Trophoblast cell (in vitro differentiated cells and primary cell): ENCODE measurements around the gene WNT3A.

ENCODE experiments used
- DNase-seq, 2 donors: peaks; one replicate each; pipeline ENCODE4 v3.0.0-alpha.2; 2016
- H2AFZ ChIP-seq: 2 replicates; pipeline ENCODE4 v1.6.1; 2013; ENCODE audit warnings: low read length, moderate library complexity, mild to moderate bottlenecking; ENCODE audit not compliant: insufficient read depth, poor library complexity
- H2AK5ac ChIP-seq: 2 replicates; pipeline ENCODE4 v1.6.1; 2013; ENCODE audit warnings: mild to moderate bottlenecking, low read length
- H2BK120ac ChIP-seq: 2 replicates; pipeline ENCODE4 v1.6.1; 2013; ENCODE audit warnings: low read length, mild to moderate bottlenecking, moderate library complexity; ENCODE audit not compliant: insufficient read depth, poor library complexity
- H2BK12ac ChIP-seq: 2 replicates; pipeline ENCODE4 v1.6.1; 2013; ENCODE audit warnings: mild to moderate bottlenecking, low read length, moderate library complexity
- H2BK5ac ChIP-seq: 2 replicates; pipeline ENCODE4 v1.6.1; 2013; ENCODE audit warnings: low read length, low read depth, moderate library complexity, mild to moderate bottlenecking; ENCODE audit not compliant: poor library complexity
- H3K14ac ChIP-seq: 2 replicates; pipeline ENCODE4 v1.6.1; 2013; ENCODE audit warnings: mild to moderate bottlenecking, low read length
- H3K18ac ChIP-seq: 2 replicates; pipeline ENCODE4 v1.6.1; 2013; ENCODE audit warnings: mild to moderate bottlenecking, low read length
- H3K23ac ChIP-seq: 2 replicates; pipeline ENCODE4 v1.6.1; 2013; ENCODE audit warnings: low read length
- H3K27ac ChIP-seq: 2 replicates; pipeline ENCODE4 v1.5.1; 2013; ENCODE audit warnings: low read depth, mild to moderate bottlenecking, inconsistent platforms, low read length, moderate library complexity
- H3K27me3 ChIP-seq: 2 replicates; pipeline ENCODE4 v1.6.1; 2013; ENCODE audit warnings: inconsistent platforms, mild to moderate bottlenecking, low read length, moderate library complexity; ENCODE audit not compliant: insufficient read depth
- H3K36me3 ChIP-seq, 2 experiments: 1 replicate in 1 of 2; 2 replicates in 1 of 2; pipeline ENCODE4 v1.6.1; 2013; ENCODE audit warnings: low read length in 2 of 2, mild to moderate bottlenecking in 2 of 2, moderate library complexity in 1 of 2; ENCODE audit not compliant: insufficient read depth in 2 of 2, control insufficient read depth in 1 of 2
- H3K4ac ChIP-seq: 2 replicates; pipeline ENCODE4 v1.6.1; 2013; ENCODE audit warnings: low read depth, mild to moderate bottlenecking, low read length, moderate library complexity
- H3K4me1 ChIP-seq, 2 experiments: 1 replicate in 1 of 2; 2 replicates in 1 of 2; pipeline ENCODE4 v1.6.1; 2013; ENCODE audit warnings: low read length in 2 of 2, mild to moderate bottlenecking in 2 of 2, moderate library complexity in 1 of 2; ENCODE audit not compliant: insufficient read depth in 2 of 2, control insufficient read depth in 1 of 2
- H3K4me2 ChIP-seq: 2 replicates; pipeline ENCODE4 v1.6.1; 2013; ENCODE audit warnings: inconsistent platforms, mild to moderate bottlenecking, low read length, moderate library complexity
- H3K4me3 ChIP-seq: 2 replicates; pipeline ENCODE4 v1.5.1; 2013; ENCODE audit warnings: mild to moderate bottlenecking, low read depth, low read length, inconsistent platforms
- H3K79me1 ChIP-seq: one replicate; pipeline ENCODE4 v1.6.1; 2013; ENCODE audit warnings: low read length
- H3K79me2 ChIP-seq: 2 replicates; pipeline ENCODE4 v1.6.1; 2013; ENCODE audit warnings: low read length, mild to moderate bottlenecking; ENCODE audit not compliant: control insufficient read depth, insufficient read depth, poor library complexity
- H3K9ac ChIP-seq: 2 replicates; pipeline ENCODE4 v1.6.1; 2013; ENCODE audit warnings: mild to moderate bottlenecking, low read length
- H3K9me3 ChIP-seq: 2 replicates; pipeline ENCODE4 v1.6.1; 2013; ENCODE audit warnings: low read depth, mild to moderate bottlenecking, control low read depth, inconsistent platforms, low read length; ENCODE audit not compliant: insufficient read depth
- H4K12ac ChIP-seq: 2 replicates; pipeline ENCODE4 v1.6.1; 2013; ENCODE audit warnings: low read depth, mild to moderate bottlenecking, low read length, moderate library complexity
- H4K8ac ChIP-seq: 2 replicates; pipeline ENCODE4 v1.6.1; 2013; ENCODE audit warnings: low read depth, mild to moderate bottlenecking, low read length, moderate library complexity
- H4K91ac ChIP-seq: one replicate; pipeline ENCODE4 v1.6.1; 2013; ENCODE audit warnings: low read depth, mild to moderate bottlenecking, low read length, moderate library complexity
- WGBS: extraction: QIAGEN DNeasy Blood & Tissue Kit; methylation state at CpG from one replicate; pipeline ENCODE4 v1.1.7; 2013; ENCODE audit warnings: missing lambda C conversion rate; ENCODE audit not compliant: insufficient read length, insufficient coverage; ENCODE audit errors: extremely low coverage; 5-methylcytosine and 5-hydroxymethylcytosine counted together

The WNT3A gene

GRCh38 chr1:228007801-228008341 lies 1.1 kb downstream of the WNT3A start:
- Histone ChIP-seq H3K23ac (no peak overlapping the region), H3K4me2 (no peak overlapping the region), H3K18ac (no peak overlapping the region), H2BK5ac (no peak overlapping the region), H2AK5ac (no peak overlapping the region), H3K9ac (no peak overlapping the region), H4K8ac (no peak overlapping the region), H3K4me1 (peaks cover 0 to 3% of the 10 kb centered on the region in 2 experiments), H2BK120ac (no peak overlapping the region), H3K79me1 (no peaks in the 10 kb centered on the region), H4K12ac (no peak overlapping the region), H3K79me2 (no peaks in the 10 kb centered on the region), H2BK12ac (no peak overlapping the region), H4K91ac (no peak overlapping the region), H3K27me3 (peaks cover 56% of the 10 kb centered on the region), H3K4me3 (no peak overlapping the region), H3K4ac (no peak overlapping the region), H2AFZ (no peak overlapping the region), H3K14ac (no peak overlapping the region), H3K36me3 (no peaks in the 10 kb centered on the region), H3K27ac (no peak overlapping the region), H3K9me3 (peaks cover 3% of the 10 kb centered on the region)
- no CpG with 5 or more reads among the region's 23 CpGs for WGBS
- DNase-seq, result no peak

- no peak overlapping the region for H2BK120ac ChIP-seq
- no peaks in the 10 kb centered on the region for H3K79me2 ChIP-seq
- H3K27ac ChIP-seq, result no peak overlapping the region
- no peak for DNase-seq
- H3K14ac ChIP-seq, result no peak overlapping the region
- H3K23ac ChIP-seq, result no peak overlapping the region
- no peak overlapping the region for H2BK5ac ChIP-seq
- no peak overlapping the region for H3K4me2 ChIP-seq
- H3K18ac ChIP-seq, result no peak overlapping the region
- no peak overlapping the region for H2BK12ac ChIP-seq
- no peaks in the 10 kb centered on the region for H3K36me3 ChIP-seq
- H3K27me3 ChIP-seq, result peaks cover 56% of the 10 kb centered on the region
- no peak overlapping the region for H4K91ac ChIP-seq
- no peak overlapping the region for H2AFZ ChIP-seq
- H3K4ac ChIP-seq, result no peak overlapping the region
- no CpG with 5 or more reads among the region's 52 CpGs for WGBS
- H3K9ac ChIP-seq, result no peak overlapping the region
- no peak overlapping the region for H3K4me3 ChIP-seq
- no peak overlapping the region for H4K8ac ChIP-seq
- H3K4me1 ChIP-seq, result peaks cover 0 to 3% of the 10 kb centered on the region in 2 experiments
- H4K12ac ChIP-seq, result no peak overlapping the region
- no peak overlapping the region for H2AK5ac ChIP-seq
- H3K9me3 ChIP-seq, result peaks cover 3% of the 10 kb centered on the region
- H3K79me1 ChIP-seq, result no peaks in the 10 kb centered on the region
Measured at GRCh38 chr1:228008391-228009115, 1.8 kb downstream of the WNT3A start.

GRCh38 chr1:228009116-228009827 lies 2.5 kb downstream of the WNT3A start:
- no peak overlapping the region for H2AK5ac ChIP-seq
- H3K27me3 ChIP-seq, result peaks cover 55% of the 10 kb centered on the region
- no peak overlapping the region for H4K8ac ChIP-seq
- H3K4me1 ChIP-seq, result peaks cover 0 to 3% of the 10 kb centered on the region in 2 experiments
- H4K91ac ChIP-seq, result no peak overlapping the region
- no peak for DNase-seq
- no peaks in the 10 kb centered on the region for H3K79me1 ChIP-seq
- no peak overlapping the region for H2AFZ ChIP-seq
- H3K27ac ChIP-seq, result no peak overlapping the region
- H3K4me3 ChIP-seq, result no peak overlapping the region
- H3K14ac ChIP-seq, result no peak overlapping the region
- no peak overlapping the region for H2BK12ac ChIP-seq
- H3K79me2 ChIP-seq, result no peaks in the 10 kb centered on the region
- no peak overlapping the region for H3K4me2 ChIP-seq
- no CpG with 5 or more reads among the region's 8 CpGs for WGBS
- H2BK5ac ChIP-seq, result no peak overlapping the region
- H3K4ac ChIP-seq, result no peak overlapping the region
- no peak overlapping the region for H3K23ac ChIP-seq
- H3K18ac ChIP-seq, result no peak overlapping the region
- H3K9me3 ChIP-seq, result peaks cover 3% of the 10 kb centered on the region
- H4K12ac ChIP-seq, result no peak overlapping the region
- H3K36me3 ChIP-seq, result no peaks in the 10 kb centered on the region
- H3K9ac ChIP-seq, result no peak overlapping the region
- no peak overlapping the region for H2BK120ac ChIP-seq

GRCh38 chr1:228009828-228010775 lies 3.3 kb downstream of the WNT3A start:
- H3K23ac ChIP-seq, result no peak overlapping the region
- no peak overlapping the region for H2BK12ac ChIP-seq
- H3K9ac ChIP-seq, result no peak overlapping the region
- H2AK5ac ChIP-seq, result no peak overlapping the region
- H3K79me1 ChIP-seq, result no peaks in the 10 kb centered on the region
- no peak overlapping the region for H2BK120ac ChIP-seq
- no peak overlapping the region for H4K8ac ChIP-seq
- DNase-seq, result no peak
- H3K14ac ChIP-seq, result no peak overlapping the region
- H3K79me2 ChIP-seq, result no peaks in the 10 kb centered on the region
- no peak overlapping the region for H4K12ac ChIP-seq
- H4K91ac ChIP-seq, result no peak overlapping the region
- H3K4ac ChIP-seq, result no peak overlapping the region
- peaks cover 48% of the 10 kb centered on the region for H3K27me3 ChIP-seq
- H3K27ac ChIP-seq, result no peak overlapping the region
- no peak overlapping the region for H3K4me3 ChIP-seq
- H2AFZ ChIP-seq, result no peak overlapping the region
- WGBS, result no CpG with 5 or more reads among the region's 21 CpGs
- no peak overlapping the region for H3K4me2 ChIP-seq
- peaks cover 0 to 3% of the 10 kb centered on the region in 2 experiments for H3K4me1 ChIP-seq
- no peak overlapping the region for H2BK5ac ChIP-seq
- no peak overlapping the region for H3K18ac ChIP-seq
- H3K36me3 ChIP-seq, result no peaks in the 10 kb centered on the region
- peaks cover 3% of the 10 kb centered on the region for H3K9me3 ChIP-seq
